ENCODE data around the gene SPRY4.
A peak's percentile ranks its signal among the peaks of the same experiment; 100 is the strongest.

DNA sequence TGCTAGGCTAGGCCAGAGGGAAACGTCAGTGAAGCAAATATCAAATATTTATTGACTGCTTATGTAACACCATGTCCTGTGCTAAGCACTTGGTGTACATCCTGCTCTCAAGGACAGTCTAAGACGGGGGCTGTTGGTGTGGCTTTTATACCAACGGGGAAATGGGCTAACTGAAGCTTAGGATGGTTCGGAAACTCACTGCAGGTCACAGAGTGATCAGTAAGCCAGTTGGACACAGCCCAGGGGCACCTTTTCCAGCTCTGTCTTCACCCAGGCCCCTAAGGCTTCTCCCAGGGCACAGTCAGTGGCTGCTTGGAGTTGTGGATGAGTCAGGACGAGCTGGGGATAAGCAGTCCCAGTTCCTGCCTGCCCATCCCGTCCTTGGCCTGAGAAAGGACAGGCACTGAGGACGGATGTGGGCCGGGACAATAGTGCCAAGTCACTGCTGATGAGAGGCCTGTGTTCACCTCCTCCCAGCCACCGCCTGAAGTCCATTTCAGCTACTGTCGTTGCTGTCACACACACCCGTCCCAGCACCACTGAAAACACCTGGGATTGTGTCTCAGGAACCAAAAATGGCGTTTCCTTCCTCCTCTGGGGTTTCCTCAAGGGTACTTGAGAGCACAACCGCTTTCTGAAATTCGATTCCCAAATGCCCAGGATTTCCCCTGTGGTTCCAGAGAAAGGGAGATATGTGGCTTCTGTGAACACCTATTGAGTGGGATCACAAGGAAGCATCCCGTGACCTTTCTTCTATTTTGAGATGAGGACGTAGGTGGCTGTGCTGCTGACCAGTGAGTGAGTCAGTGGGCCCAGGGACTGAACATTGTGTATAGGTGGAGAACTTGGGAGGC is 17.5 kb upstream of the SPRY4 start:
- TF ChIP-seq, protein P1, sequence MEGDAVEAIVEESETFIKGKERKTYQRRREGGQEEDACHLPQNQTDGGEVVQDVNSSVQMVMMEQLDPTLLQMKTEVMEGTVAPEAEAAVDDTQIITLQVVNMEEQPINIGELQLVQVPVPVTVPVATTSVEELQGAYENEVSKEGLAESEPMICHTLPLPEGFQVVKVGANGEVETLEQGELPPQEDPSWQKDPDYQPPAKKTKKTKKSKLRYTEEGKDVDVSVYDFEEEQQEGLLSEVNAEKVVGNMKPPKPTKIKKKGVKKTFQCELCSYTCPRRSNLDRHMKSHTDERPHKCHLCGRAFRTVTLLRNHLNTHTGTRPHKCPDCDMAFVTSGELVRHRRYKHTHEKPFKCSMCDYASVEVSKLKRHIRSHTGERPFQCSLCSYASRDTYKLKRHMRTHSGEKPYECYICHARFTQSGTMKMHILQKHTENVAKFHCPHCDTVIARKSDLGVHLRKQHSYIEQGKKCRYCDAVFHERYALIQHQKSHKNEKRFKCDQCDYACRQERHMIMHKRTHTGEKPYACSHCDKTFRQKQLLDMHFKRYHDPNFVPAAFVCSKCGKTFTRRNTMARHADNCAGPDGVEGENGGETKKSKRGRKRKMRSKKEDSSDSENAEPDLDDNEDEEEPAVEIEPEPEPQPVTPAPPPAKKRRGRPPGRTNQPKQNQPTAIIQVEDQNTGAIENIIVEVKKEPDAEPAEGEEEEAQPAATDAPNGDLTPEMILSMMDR (IDR thresholded peaks at IDR 0.05): peak in 1 of 6 experiments; percentile 4
- peak in 1 of 2 donors; percentile 60 for TF ChIP-seq POLR2A (IDR thresholded peaks at IDR 0.05)

Data from adrenal gland (tissue), 5 donors.